Vagina (tissue), 2 donors: ENCODE measurements around the gene PBX1. TPM values are rescaled to one million over a fixed set of nuclear protein-coding genes. Genes with fewer than 3 reads are reported as not detected.

Experiments used
- DNase-seq, 2 donors: peaks; one replicate each; pipeline ENCODE4 v3.0.0-alpha.2; 2017; ENCODE audit errors: extremely low spot score in 2 of 2
- H3K27ac ChIP-seq: fragments of 200-600 bp; sonication (generic); one replicate; pipeline ENCODE4 v1.5.1; 2019
- H3K27me3 ChIP-seq: fragments of 200-600 bp; sonication (generic); one replicate; pipeline ENCODE4 v1.5.1; 2019
- H3K36me3 ChIP-seq, 2 donors: fragments of 200-600 bp; sonication (generic); one replicate each; pipeline ENCODE4 v1.5.1; 2017 to 2019
- H3K4me1 ChIP-seq: fragments of 200-600 bp; sonication (generic); one replicate; pipeline ENCODE4 v1.5.1; 2019
- H3K4me3 ChIP-seq, 2 donors: fragments of 200-600 bp; sonication (generic); 1 replicate in 1 of 2; 2 replicates in 1 of 2; pipeline ENCODE4 v1.5.1; 2016 to 2019
- H3K9me3 ChIP-seq: fragments of 200-600 bp; sonication (generic); one replicate; pipeline ENCODE4 v1.5.1; 2019
- POLR2A ChIP-seq, 2 donors: fragments of 450-650 bp; IDR thresholded peaks; one replicate each; pipeline ENCODE4 v1.6.1; 2017; ENCODE audit warnings: antibody characterized with exemption in 2 of 2, mild to moderate bottlenecking in 2 of 2, moderate library complexity in 2 of 2
- POLR2AphosphoS5 ChIP-seq, 2 donors: sonication (generic); formaldehyde crosslinking; IDR thresholded peaks; one replicate each; pipeline ENCODE4 v1.9.0; 2017; ENCODE audit warnings: antibody characterized with exemption in 2 of 2, mild to moderate bottlenecking in 2 of 2, low read depth in 1 of 2; ENCODE audit not compliant: insufficient read depth in 1 of 2
- intact Hi-C: fragments of 100-400 bp; cut with DNase I; formaldehyde crosslinking; loops from one replicate; pipeline ENCODE4 v1.15.1; 2023
- total RNA-seq: library from RNA; depleted of rRNA; stranded (reverse); fragments of >200 nt; gene quantifications from one replicate; pipeline ENCODE4 v1.2.3, GENCODE V29; 2016
- TF ChIP-seq, protein P1 (sequence below), 3 experiments: fragments of 450-650 bp in 2 of 3; fragments of 200-600 bp in 1 of 3; sonication (generic) in 1 of 3; IDR thresholded peaks; one replicate each; pipeline ENCODE4 v1.5.1; 2017 to 2019; ENCODE audit warnings: antibody characterized with exemption in 3 of 3, mild to moderate bottlenecking in 2 of 3, moderate library complexity in 2 of 3

The PBX1 gene
- total RNA-seq, 1 donor from 2014 or later: 69.0 TPM

DNA sequence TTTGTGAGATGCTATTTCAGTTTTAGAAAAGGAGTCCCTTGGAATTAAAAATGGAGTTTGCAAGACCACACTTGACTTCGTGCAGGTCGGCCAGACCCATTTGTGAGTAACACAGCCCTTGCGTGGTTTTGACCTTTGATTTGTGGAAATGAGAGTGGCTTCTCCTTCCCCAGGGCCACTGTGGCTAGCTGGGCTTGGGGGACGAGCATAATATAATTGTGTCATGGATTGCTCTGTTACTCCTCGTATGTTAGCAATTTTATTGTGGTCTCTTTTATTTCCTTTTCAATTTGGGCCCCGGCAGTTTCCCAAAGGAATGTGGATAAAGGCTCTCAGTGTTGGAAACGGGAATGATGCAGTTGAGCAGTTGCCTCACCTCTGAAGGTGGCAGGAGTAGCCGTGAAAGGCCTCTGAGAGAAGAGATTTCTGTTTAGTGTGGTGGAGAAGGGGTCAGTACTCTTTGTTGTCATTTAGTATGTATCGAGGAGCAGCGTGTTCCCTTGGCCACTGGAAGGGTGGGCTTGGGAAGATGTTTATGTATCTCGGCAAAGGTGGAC, 194.6 kb downstream of the PBX1 start:
- Histone ChIP-seq H3K36me3 (no peaks in the 10 kb centered on the region), H3K9me3 (no peaks in the 10 kb centered on the region), H3K4me1 (peaks cover 81% of the 10 kb centered on the region), H3K4me3 (peak overlapping the region; percentile 15), H3K27ac (peak overlapping the region; percentile 82), H3K27me3 (no peaks in the 10 kb centered on the region)
- intact Hi-C loops: no loop called here
- DNase-seq: no peak
- TF ChIP-seq POLR2AphosphoS5 (IDR thresholded peaks at IDR 0.05; ENCODE audit: insufficient read depth in 1 of 2, low read depth in 1 of 2) (no peak), POLR2A (IDR thresholded peaks at IDR 0.05) (no peak)
- TF ChIP-seq, protein P1, sequence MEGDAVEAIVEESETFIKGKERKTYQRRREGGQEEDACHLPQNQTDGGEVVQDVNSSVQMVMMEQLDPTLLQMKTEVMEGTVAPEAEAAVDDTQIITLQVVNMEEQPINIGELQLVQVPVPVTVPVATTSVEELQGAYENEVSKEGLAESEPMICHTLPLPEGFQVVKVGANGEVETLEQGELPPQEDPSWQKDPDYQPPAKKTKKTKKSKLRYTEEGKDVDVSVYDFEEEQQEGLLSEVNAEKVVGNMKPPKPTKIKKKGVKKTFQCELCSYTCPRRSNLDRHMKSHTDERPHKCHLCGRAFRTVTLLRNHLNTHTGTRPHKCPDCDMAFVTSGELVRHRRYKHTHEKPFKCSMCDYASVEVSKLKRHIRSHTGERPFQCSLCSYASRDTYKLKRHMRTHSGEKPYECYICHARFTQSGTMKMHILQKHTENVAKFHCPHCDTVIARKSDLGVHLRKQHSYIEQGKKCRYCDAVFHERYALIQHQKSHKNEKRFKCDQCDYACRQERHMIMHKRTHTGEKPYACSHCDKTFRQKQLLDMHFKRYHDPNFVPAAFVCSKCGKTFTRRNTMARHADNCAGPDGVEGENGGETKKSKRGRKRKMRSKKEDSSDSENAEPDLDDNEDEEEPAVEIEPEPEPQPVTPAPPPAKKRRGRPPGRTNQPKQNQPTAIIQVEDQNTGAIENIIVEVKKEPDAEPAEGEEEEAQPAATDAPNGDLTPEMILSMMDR (IDR thresholded peaks at IDR 0.05): no peak

DNA sequence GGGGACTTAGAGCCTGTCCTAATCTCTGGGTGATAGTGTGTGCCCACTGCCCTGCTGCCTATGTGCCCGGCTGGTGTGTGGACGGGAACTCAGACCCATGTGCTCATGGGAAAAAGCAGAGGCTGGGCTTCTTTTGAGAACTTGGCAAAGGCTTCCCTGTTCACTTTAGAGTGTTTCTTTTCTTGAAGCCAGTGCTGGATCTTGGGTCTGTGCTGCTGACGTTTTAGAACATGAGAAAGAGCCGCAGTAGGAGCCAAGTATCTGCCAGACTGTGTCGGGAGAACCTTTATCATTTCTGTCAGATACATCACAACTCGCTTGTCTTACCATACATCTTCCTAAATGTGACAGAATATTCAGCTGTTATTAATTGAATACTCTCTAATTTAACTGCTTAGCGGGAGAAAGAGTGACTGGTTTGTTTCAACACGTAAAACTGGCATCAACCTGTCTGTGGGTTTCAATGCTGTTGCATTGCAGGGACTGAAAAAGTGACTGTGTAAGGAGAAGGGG, 195.2 kb downstream of the PBX1 start:
- no peaks in the 10 kb centered on the region for H3K36me3 ChIP-seq
- peak overlapping the region; percentile 82 for H3K27ac ChIP-seq
- no peak for DNase-seq
- peaks cover 82% of the 10 kb centered on the region for H3K4me1 ChIP-seq
- H3K9me3 ChIP-seq: no peaks in the 10 kb centered on the region
- no peaks in the 10 kb centered on the region for H3K27me3 ChIP-seq
- peak overlapping the region; percentile 15 for H3K4me3 ChIP-seq
- TF ChIP-seq, protein P1 (IDR thresholded peaks at IDR 0.05): no peak
- peak; percentile 53 to 85 for TF ChIP-seq POLR2AphosphoS5 (IDR thresholded peaks at IDR 0.05; ENCODE audit: insufficient read depth in 1 of 2, low read depth in 1 of 2)
- intact Hi-C loops: no loop called here

DNA sequence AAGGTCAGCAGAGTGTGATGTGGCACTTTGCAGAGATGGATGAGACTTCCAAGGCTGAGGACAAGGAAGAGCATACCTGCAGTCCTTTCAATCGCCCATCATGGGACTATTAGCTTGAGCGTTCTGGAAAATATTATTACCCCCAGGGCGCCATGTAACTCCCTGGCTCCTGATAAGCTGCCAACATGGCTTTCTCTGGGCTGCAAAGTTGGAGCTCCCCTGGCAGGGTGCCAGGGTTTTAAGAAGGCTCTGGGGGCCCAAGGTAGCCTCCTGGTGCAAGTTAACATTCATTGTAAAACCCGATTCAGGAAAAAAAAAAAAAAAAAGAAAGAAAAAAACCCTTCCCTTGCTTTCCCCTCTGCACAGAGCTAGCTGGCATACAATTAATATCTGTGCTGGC, 196.7 kb downstream of the PBX1 start:
- DNase-seq: no peak
- peak overlapping the region; percentile 82 for H3K27ac ChIP-seq
- TF ChIP-seq POLR2AphosphoS5 (IDR thresholded peaks at IDR 0.05; ENCODE audit: insufficient read depth in 1 of 2, low read depth in 1 of 2): no peak
- TF ChIP-seq POLR2A (IDR thresholded peaks at IDR 0.05): no peak
- TF ChIP-seq, protein P1 (IDR thresholded peaks at IDR 0.05): no peak
- no peaks in the 10 kb centered on the region for H3K27me3 ChIP-seq
- intact Hi-C loops: no loop called here
- no peak overlapping the region for H3K4me3 ChIP-seq
- peaks cover 84% of the 10 kb centered on the region for H3K4me1 ChIP-seq
- no peaks in the 10 kb centered on the region for H3K36me3 ChIP-seq
- H3K9me3 ChIP-seq: no peaks in the 10 kb centered on the region

DNA sequence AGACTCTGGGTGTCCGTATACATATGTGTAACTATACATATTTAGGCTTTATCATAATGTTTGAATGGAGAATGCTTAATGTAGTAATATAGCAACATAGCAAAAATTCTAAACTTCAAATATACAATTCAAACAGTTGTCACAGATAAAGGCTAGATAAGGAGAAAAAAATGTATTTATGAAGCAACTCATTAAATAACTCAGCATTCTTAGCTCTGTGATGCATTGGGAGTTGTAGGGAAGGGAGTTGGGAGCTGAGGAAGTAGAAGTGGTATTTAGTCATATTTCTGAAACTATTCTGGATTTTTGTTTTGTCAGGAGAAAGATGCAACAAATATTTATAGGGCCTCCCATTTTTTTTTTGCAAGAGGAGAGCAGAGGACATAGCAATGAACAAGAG, 197.8 kb downstream of the PBX1 start:
- no peaks in the 10 kb centered on the region for H3K27me3 ChIP-seq
- intact Hi-C loops: no loop called here
- DNase-seq: no peak
- no peaks in the 10 kb centered on the region for H3K9me3 ChIP-seq
- TF ChIP-seq, protein P1 (IDR thresholded peaks at IDR 0.05): no peak
- no peak for TF ChIP-seq POLR2A (IDR thresholded peaks at IDR 0.05)
- TF ChIP-seq POLR2AphosphoS5 (IDR thresholded peaks at IDR 0.05; ENCODE audit: insufficient read depth in 1 of 2, low read depth in 1 of 2): no peak
- H3K4me1 ChIP-seq: peaks cover 80% of the 10 kb centered on the region
- H3K27ac ChIP-seq: peak overlapping the region; percentile 36
- H3K36me3 ChIP-seq: no peaks in the 10 kb centered on the region
- H3K4me3 ChIP-seq: no peak overlapping the region

DNA sequence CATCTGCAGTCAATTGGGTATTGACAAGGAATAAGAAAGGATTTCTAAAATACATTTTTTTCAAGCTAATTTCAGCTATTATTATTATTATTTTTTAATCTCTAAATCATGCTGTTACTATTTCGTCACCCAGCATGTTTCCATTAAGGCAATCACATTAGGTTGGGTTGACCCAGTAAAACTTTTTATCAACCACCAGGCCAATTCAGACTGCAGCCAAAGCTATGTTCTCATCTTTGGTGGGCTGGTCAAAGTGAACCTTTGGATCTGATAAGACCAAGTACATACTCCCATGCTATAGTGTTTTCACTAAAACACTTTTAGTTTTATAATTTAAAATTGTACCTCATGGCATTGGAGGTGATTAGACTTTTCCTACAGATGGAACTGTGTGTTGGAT, 198.6 kb downstream of the PBX1 start:
- Histone ChIP-seq H3K36me3 (no peaks in the 10 kb centered on the region), H3K9me3 (no peaks in the 10 kb centered on the region), H3K4me1 (peaks cover 71% of the 10 kb centered on the region), H3K4me3 (no peak overlapping the region), H3K27me3 (no peaks in the 10 kb centered on the region), H3K27ac (peak overlapping the region; percentile 75)
- DNase-seq: no peak
- intact Hi-C loops: no loop called here
- TF ChIP-seq POLR2AphosphoS5 (IDR thresholded peaks at IDR 0.05; ENCODE audit: insufficient read depth in 1 of 2, low read depth in 1 of 2) (peak in 1 of 2 donors; percentile 16), POLR2A (IDR thresholded peaks at IDR 0.05) (no peak)
- TF ChIP-seq, protein P1 (IDR thresholded peaks at IDR 0.05): no peak
